Measurements from ENCODE around the gene KDM4C.
"Not testable (repeated sequence)": the region's sequence is repeated elsewhere in the genome, so short reads cannot be mapped to it uniquely, and the experiment has no call there.

The KDM4C gene

GRCh38 chr9:6931913-6932312 lies 174.1 kb downstream of the KDM4C start:
- DNase-seq (ENCODE audit: low read depth in 2 of 2), result no peak

- no peak for DNase-seq (ENCODE audit: low read depth in 2 of 2)
Measured at GRCh38 chr9:6936103-6936502, 178.3 kb downstream of the KDM4C start.

DNA sequence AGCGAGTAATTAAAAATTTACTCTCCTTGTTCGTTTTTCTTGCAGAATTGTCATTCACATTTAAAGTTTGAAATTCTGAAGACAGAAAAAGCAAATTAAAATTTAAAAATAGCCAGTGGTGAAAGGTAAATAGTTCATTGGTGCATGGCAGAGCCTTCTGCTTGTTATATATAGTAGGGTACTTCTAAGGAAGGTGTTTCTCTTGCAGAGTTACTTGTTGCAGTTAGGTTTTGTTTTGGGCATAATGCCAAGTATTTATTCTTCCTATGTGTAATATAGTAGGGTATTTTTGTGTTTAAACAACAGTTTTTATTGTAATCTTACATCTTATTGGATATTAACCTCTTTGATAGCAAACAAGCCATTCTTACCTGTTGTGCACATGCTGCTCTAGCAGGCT lies 179.4 kb downstream of the KDM4C start:
- DNase-seq (ENCODE audit: low read depth in 2 of 2), result no peak

- no peak for DNase-seq (ENCODE audit: low read depth in 2 of 2)
Measured at GRCh38 chr9:6938447-6938846, 180.7 kb downstream of the KDM4C start.

DNA sequence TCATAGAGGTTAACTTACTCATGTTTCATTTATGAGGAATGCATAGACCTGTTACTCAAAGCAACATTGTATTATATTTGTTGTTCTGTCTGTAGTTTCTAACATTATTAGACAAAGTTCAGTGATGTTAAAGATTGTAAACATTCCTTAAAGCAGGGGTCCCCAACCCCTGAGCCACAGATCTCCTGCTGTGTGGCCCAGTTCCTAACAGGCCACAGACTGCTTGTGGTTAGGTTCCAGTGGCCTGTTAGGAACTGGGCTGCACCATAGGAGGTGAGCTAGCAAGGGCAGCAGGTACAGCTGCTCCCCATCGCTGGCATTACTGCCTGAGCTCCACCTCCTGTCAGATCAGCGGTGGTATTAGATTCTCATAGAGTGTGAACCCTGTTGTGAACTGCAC lies 181.1 kb downstream of the KDM4C start:
- DNase-seq (ENCODE audit: low read depth in 2 of 2), result no peak

DNA sequence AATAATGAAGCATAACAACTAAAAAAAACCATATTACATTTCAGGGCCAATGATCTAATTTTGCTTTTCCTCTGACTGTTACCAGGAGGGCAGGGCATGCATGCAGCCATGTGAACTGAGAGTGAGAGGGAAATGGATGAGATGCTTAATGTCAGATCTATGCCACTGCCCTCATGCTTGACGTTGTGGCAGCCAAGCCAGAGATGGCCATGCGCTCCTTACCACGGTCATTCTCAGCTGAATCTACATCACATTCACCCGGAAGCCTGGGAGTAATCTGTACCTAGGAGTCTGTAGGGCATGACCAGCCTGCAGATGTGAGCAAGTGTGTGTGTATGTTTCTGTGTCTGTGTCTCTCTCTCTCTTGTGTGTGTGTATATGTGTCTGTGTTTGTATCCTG lies 183.7 kb downstream of the KDM4C start:
- no peak for DNase-seq (ENCODE audit: low read depth in 2 of 2)

DNA sequence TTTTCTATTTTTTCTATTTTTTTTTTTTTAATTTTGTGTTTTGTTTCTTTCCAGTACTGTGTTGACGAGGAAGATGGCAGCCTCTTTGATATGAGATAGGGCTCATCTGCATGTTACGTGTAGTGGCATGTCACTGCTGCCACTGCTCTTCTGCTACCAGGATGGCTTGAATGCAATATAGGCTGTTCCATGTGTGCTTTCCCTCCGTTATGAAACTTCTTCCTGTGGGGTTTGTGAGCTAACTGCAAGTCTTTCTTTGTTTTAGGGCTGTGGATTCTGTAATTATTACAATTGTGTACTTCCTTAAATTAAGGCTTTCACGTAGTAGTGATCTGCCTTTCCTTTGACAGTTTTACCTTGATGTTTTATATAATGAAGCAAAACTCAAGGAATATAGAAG lies 184.6 kb downstream of the KDM4C start:
- no peak for DNase-seq (ENCODE audit: low read depth in 2 of 2)

DNA sequence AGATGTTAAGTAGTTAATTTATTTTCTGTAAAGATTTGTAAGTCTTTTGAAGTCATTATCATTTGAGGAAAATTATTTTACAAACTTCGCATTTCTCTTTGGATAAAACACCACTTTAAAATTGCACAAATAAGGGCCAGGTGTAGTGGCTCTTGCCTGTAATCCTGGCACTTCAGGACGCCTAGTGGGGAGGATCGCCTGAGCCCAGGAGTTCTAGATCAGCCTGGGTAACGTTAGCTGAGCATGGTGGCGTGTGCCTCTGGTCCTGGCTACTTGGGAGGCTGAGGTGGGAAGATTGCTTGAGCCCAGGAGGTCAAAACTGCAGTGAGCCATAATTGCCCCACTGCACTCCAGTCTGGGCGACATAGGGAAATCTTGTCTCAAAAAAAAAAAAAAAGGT lies 185.5 kb downstream of the KDM4C start:
- no peak for DNase-seq (ENCODE audit: low read depth in 2 of 2)

- no peak for DNase-seq (ENCODE audit: low read depth in 2 of 2)
Measured at GRCh38 chr9:6944093-6944551, 186.3 kb downstream of the KDM4C start.

DNA sequence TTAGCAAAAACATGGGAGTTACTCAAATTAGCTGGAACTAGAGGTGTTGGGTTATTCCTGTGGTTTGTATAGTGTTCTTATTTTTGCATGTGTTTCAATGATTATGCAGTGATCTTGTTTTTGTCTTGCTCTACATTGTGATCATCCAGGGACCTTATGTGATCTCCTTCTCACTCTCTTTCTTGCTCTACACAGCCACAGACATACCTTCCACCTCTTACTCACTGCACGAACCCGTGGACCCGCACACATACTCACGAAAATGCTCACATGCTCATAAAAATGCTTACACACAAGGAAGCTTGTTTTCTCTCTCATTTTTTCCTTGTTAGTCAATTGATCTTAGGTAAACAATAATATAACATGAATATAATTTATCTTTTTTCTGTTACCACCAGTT lies 187.1 kb downstream of the KDM4C start:
- DNase-seq (ENCODE audit: low read depth in 2 of 2), result no peak

GRCh38 chr9:6945816-6946215 lies 188.0 kb downstream of the KDM4C start:
- DNase-seq (ENCODE audit: low read depth in 2 of 2), result no peak

GRCh38 chr9:6946583-6947166 lies 188.9 kb downstream of the KDM4C start:
- DNase-seq (ENCODE audit: low read depth in 2 of 2), result no peak

DNA sequence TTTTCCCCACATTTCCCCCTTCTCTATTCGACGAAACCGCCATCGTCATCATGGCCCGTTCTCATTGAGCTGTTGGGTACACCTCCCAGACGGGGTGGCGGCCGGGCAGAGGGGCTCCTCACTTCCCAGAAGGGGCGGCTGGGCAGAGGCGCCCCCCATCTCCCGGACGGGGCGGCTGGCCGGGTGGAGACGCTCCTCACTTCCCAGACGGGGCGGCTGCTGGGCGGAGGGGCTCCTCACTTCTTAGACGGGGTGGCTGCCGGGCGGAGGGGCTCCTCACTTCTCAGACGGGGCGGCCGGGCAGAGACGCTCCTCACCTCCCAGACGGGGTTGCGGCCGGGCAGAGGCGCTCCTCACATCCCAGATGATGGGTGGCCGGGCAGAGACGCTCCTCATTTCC lies 191.1 kb downstream of the KDM4C start:
- DNase-seq (ENCODE audit: low read depth in 2 of 2), result not testable (repeated sequence)

DNA sequence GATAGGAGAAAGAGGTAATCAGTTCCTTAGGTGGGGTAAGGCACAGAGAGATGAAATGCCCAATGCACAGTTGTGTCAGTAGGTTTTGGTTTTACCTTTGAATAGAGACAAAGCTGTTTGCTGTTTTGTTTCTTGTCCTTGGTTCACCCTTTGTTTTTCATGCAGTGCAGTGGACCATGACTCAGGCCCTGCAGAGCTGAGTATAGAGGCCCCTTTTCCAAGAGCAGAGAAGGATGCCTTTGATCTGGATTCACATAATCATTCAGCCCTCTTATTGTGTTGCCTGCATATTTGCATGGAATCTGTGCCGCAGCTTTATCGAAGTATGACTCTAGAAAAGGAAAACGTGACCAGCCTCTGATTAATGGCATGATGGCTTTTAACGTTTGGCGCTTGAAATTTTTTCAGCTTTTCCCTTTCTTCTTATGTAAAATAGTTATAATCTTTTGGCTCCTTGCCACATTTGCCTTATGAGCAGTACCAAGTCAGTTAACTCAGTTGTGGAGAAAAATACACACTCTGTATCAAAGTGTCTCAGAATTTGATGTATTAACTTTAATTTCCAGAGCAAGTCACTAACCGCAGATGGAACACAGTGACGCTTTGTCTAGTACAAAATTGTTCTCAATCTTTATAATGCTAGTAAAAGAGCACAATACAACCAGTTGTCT lies 197.6 kb downstream of the KDM4C start:
- DNase-seq (ENCODE audit: low read depth in 2 of 2), result no peak

DNA sequence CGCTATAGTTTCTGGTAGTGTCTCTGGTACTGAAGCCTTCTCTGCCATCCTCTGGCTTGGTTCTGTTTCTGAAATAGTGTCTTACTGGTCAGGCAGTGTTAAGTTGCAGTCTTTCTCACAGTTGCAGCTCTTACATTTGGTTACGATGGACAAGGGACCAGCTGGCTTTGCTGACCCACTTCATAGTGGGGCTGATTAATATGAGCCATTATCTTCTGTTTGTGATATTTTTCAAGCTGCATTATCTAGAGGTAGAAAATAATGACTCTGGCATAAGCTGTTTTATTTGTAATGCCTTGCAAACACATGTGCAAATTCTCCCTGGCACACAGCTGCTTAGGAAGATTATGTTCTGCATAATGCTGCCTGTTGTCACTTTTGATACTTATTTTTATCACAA lies 199.1 kb downstream of the KDM4C start:
- no peak for DNase-seq (ENCODE audit: low read depth in 2 of 2)

DNA sequence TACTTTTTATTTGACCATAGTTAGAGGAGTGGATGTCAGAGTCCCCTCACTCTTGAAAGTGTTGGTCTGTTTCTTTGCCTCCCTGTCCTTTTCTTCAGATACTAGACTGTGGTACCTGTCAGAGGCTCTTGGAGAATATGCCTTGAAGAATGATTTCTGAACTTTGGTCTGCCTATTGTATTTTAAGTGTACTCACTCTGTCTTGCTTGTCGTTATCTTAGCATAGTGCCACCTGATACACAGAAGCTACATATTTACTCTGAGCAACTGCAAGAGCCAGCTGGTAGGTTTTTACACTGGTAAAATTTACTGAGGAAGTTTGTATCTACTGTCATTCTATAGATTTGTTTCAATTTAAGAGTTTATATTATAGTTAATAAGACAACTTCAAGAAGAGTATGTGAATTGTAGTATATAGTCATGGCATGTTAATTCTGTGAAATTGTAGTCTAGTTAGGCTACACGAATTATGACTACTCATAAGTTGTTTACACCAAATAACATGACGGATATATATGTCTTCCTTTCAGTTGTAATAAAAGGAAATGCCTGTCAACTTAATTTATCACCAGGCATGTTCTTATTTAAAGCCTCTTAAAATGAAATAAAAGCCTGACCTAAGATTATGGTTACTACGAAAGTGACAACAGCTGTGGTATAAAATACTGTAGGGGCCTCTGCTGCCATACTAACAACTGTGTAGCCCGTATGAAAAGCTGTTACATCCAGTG lies 201.7 kb downstream of the KDM4C start:
- DNase-seq (ENCODE audit: low read depth in 2 of 2), result no peak

DNA sequence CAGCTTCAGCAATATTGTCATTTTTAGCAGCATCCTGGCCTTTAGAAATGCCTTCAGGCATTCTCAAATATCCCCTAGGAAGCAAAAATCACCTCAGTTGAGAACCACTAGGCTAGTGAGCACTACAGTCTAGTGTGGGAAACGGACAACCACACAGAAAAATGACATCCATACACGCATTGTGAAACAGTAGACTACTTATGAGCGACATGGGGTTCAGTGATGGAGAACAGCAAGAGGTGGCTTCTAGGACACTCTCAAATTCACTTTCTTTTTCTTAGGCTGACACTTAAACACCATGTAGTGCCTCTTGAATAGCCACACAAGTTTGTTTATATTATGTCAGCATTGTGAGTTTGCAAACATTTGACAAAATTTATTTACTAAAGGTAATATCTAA lies 203.0 kb downstream of the KDM4C start:
- no peak for DNase-seq (ENCODE audit: low read depth in 2 of 2)

DNA sequence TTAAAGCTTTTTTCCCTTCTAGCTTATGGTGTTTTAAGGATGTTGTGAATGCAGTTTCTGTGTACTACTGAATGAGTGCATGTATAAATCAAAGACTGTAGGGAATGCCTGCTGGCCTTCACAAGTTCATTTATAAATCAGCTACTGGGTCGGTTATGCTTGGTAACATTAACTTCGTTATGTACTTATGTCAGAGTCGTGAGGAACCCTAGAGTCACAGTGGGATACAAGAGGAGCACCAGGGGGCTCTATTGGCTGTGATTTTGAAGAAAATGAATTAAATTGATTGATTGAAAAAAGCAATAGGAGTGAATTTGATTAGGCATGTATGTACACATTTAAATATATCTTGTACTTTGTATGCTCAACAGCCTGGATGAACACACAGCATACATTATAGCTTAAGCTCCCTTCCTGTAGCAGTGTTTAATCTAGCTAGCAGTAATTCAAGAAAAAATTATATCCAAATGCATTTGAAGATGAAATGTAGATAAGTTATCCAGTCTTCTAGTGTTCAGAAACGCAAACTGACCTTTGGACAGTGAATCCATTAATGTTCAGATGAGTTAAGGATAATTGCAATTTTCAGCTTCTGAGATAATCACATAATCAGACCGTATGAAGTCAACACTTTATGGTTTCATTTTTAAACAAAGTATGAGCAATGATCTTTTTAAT lies 204.2 kb downstream of the KDM4C start:
- DNase-seq (ENCODE audit: low read depth in 2 of 2), result no peak

GRCh38 chr9:6965566-6965965 lies 207.8 kb downstream of the KDM4C start:
- no peak for DNase-seq (ENCODE audit: low read depth in 2 of 2)

GRCh38 chr9:6968271-6968670 lies 210.5 kb downstream of the KDM4C start:
- no peak for DNase-seq (ENCODE audit: low read depth in 2 of 2)

GRCh38 chr9:6969805-6970204 lies 212.0 kb downstream of the KDM4C start:
- no peak for DNase-seq (ENCODE audit: low read depth in 2 of 2)

DNA sequence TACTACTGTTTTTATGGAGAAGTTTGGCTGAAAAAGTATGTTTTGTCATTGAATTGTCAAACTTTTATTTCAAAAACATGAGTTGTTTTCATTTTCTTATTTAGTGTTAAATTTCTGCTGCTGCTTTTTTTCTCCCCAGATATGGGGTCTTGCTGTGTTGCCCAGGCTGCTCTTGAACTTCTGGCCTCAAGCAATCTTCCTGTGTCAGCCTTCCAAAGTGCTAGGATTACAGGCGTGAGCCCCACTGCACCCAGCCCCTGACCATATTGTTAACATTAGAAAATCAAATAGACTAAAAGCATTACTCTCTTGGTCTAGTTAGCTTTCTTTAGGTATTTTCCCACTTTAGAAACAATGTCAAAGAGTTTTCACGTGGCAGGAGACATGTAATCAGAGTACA lies 215.3 kb downstream of the KDM4C start:
- DNase-seq (ENCODE audit: low read depth in 2 of 2), result no peak

DNA sequence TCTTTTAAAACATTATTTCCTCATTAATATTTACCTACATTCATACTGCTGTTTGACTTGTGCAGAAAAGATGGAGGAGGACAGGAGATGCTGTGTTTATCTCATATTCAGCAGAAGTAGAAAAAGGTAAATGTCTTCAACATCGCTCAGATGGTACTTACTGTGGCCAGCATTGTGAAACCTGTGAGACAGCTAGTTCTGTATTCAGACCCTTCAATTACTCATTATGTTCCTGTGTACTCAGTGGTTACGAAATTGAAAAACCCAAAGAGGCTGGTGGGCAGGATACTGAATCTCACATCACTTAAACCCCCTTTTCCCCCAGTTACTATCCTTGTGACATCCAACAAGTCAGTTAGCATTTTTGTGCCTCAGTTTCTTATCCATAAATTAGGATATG lies 216.0 kb downstream of the KDM4C start:
- DNase-seq (ENCODE audit: low read depth in 2 of 2), result no peak

Data from stimulated activated CD8-positive, alpha-beta memory T cell treated with anti-CD3 and anti-CD28 coated beads, Interleukin-7, amount 100 ng/mL, for 1 hour (primary cell).